Subcutaneous abdominal adipose tissue (tissue), 5 donors: ENCODE measurements around the gene MFNG.

Source experiments
- H3K27ac ChIP-seq: one replicate; pipeline ENCODE4 v1.7.0; 2013; ENCODE audit warnings: low read depth, mild to moderate bottlenecking, inconsistent platforms, low read length, moderate library complexity
- H3K27me3 ChIP-seq, 5 donors: one replicate each; pipeline ENCODE4 v1.7.0; 2013; ENCODE audit warnings: low read length in 5 of 5, inconsistent platforms in 1 of 5; ENCODE audit not compliant: control insufficient read depth in 5 of 5, insufficient read depth in 4 of 5
- H3K36me3 ChIP-seq, 5 donors: one replicate each; pipeline ENCODE4 v1.7.0; 2013; ENCODE audit warnings: low read length in 5 of 5; ENCODE audit not compliant: control insufficient read depth in 5 of 5, insufficient read depth in 5 of 5
- H3K4me1 ChIP-seq, 5 donors: one replicate each; pipeline ENCODE4 v1.7.0; 2013; ENCODE audit warnings: low read length in 5 of 5, mild to moderate bottlenecking in 3 of 5, moderate library complexity in 1 of 5; ENCODE audit not compliant: control insufficient read depth in 5 of 5, insufficient read depth in 5 of 5
- H3K4me3 ChIP-seq, 5 donors: one replicate each; pipeline ENCODE4 v1.7.0; 2013; ENCODE audit warnings: low read length in 5 of 5, low read depth in 1 of 5
- H3K9ac ChIP-seq, 5 donors: one replicate each; pipeline ENCODE4 v1.7.0; 2013; ENCODE audit warnings: low read length in 5 of 5, mild to moderate bottlenecking in 4 of 5, moderate library complexity in 3 of 5
- H3K9me3 ChIP-seq, 5 donors: one replicate each; pipeline ENCODE4 v1.7.0; 2013; ENCODE audit warnings: low read length in 5 of 5; ENCODE audit not compliant: control insufficient read depth in 5 of 5
- donor health status: healthy.
- donor health status: healthy.
- donor health status: healthy.
- donor health status: healthy.
- donor health status: healthy.

Gene MFNG

GRCh38 chr22:37419969-37420685 is 66.1 kb downstream of the MFNG start:
- Histone ChIP-seq H3K9me3 (no peaks in the 10 kb centered on the region), H3K9ac (no peak overlapping the region), H3K36me3 (no peaks in the 10 kb centered on the region), H3K4me1 (peaks cover 0 to 20% (median 11%) of the 10 kb centered on the region in 5 donors), H3K27me3 (peaks cover 34 to 59% (median 53%) of the 10 kb centered on the region in 5 donors), H3K27ac (no peak overlapping the region), H3K4me3 (peak overlapping the region in 3 of 5 donors; percentile 16 to 50 (median 37))

- Histone ChIP-seq H3K9me3 (no peaks in the 10 kb centered on the region), H3K27me3 (peaks cover 39 to 63% (median 55%) of the 10 kb centered on the region in 5 donors), H3K36me3 (no peaks in the 10 kb centered on the region), H3K4me3 (no peak overlapping the region), H3K27ac (no peak overlapping the region), H3K9ac (no peak overlapping the region), H3K4me1 (peaks cover 0 to 20% (median 11%) of the 10 kb centered on the region in 5 donors)
Measured at GRCh38 chr22:37419370-37419968, 66.7 kb downstream of the MFNG start.
